ENCODE results near the gene HOTAIR. TPM values are rescaled to one million over a fixed set of nuclear protein-coding genes. Genes with fewer than 3 reads are reported as not detected.

The HOTAIR gene
- total RNA-seq, 1 donor from 2014 or later = 1.4 TPM

- peaks cover 57% of the 10 kb centered on the region for H3K27me3 Mint-ChIP-seq (ENCODE audit: unreplicated experiment)
- no peaks in the 10 kb centered on the region for H3K36me3 Mint-ChIP-seq (ENCODE audit: low read depth, unreplicated experiment)
- no peak overlapping the region for H3K4me3 Mint-ChIP-seq (ENCODE audit: unreplicated experiment)
- no peak for DNase-seq (ENCODE audit: low spot score)
- TF ChIP-seq, protein P1, sequence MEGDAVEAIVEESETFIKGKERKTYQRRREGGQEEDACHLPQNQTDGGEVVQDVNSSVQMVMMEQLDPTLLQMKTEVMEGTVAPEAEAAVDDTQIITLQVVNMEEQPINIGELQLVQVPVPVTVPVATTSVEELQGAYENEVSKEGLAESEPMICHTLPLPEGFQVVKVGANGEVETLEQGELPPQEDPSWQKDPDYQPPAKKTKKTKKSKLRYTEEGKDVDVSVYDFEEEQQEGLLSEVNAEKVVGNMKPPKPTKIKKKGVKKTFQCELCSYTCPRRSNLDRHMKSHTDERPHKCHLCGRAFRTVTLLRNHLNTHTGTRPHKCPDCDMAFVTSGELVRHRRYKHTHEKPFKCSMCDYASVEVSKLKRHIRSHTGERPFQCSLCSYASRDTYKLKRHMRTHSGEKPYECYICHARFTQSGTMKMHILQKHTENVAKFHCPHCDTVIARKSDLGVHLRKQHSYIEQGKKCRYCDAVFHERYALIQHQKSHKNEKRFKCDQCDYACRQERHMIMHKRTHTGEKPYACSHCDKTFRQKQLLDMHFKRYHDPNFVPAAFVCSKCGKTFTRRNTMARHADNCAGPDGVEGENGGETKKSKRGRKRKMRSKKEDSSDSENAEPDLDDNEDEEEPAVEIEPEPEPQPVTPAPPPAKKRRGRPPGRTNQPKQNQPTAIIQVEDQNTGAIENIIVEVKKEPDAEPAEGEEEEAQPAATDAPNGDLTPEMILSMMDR (IDR thresholded peaks at IDR 0.05; ENCODE audit: unreplicated experiment) = no peak
- no peaks in the 10 kb centered on the region for H3K9me3 Mint-ChIP-seq (ENCODE audit: unreplicated experiment)
- H3K27ac Mint-ChIP-seq (ENCODE audit: unreplicated experiment) = no peak overlapping the region
- peaks cover 38% of the 10 kb centered on the region for H3K4me1 Mint-ChIP-seq (ENCODE audit: unreplicated experiment)
Observed at GRCh38 chr12:53963005-53963404, 11.7 kb downstream of the HOTAIR start.

GRCh38 chr12:53961025-53961761 is 13.6 kb downstream of the HOTAIR start:
- peak; percentile 77 for DNase-seq (ENCODE audit: low spot score)

GRCh38 chr12:53960187-53961024 is 14.3 kb downstream of the HOTAIR start:
- H3K27me3 Mint-ChIP-seq (ENCODE audit: unreplicated experiment) = peaks cover 60% of the 10 kb centered on the region
- no peaks in the 10 kb centered on the region for H3K36me3 Mint-ChIP-seq (ENCODE audit: low read depth, unreplicated experiment)
- DNase-seq (ENCODE audit: low spot score) = no peak
- no peak overlapping the region for H3K27ac Mint-ChIP-seq (ENCODE audit: unreplicated experiment)
- H3K4me1 Mint-ChIP-seq (ENCODE audit: unreplicated experiment) = peaks cover 29% of the 10 kb centered on the region
- H3K4me3 Mint-ChIP-seq (ENCODE audit: unreplicated experiment) = peak overlapping the region; percentile 65
- H3K9me3 Mint-ChIP-seq (ENCODE audit: unreplicated experiment) = no peaks in the 10 kb centered on the region
- TF ChIP-seq, protein P1 (IDR thresholded peaks at IDR 0.05; ENCODE audit: unreplicated experiment) = no peak

More at GRCh38 chr12:53961025-53961761, 13.6 kb downstream of the HOTAIR start:
- no peaks in the 10 kb centered on the region for H3K36me3 Mint-ChIP-seq (ENCODE audit: low read depth, unreplicated experiment)
- H3K9me3 Mint-ChIP-seq (ENCODE audit: unreplicated experiment) = no peaks in the 10 kb centered on the region
- H3K4me1 Mint-ChIP-seq (ENCODE audit: unreplicated experiment) = peaks cover 32% of the 10 kb centered on the region
- no peak overlapping the region for H3K27ac Mint-ChIP-seq (ENCODE audit: unreplicated experiment)
- H3K4me3 Mint-ChIP-seq (ENCODE audit: unreplicated experiment) = no peak overlapping the region
- TF ChIP-seq, protein P1 (IDR thresholded peaks at IDR 0.05; ENCODE audit: unreplicated experiment) = no peak
- H3K27me3 Mint-ChIP-seq (ENCODE audit: unreplicated experiment) = peaks cover 62% of the 10 kb centered on the region

- no peak overlapping the region for H3K4me3 Mint-ChIP-seq (ENCODE audit: unreplicated experiment)
- H3K27ac Mint-ChIP-seq (ENCODE audit: unreplicated experiment) = no peak overlapping the region
Observed at GRCh38 chr12:53959314-53959713, 15.4 kb downstream of the HOTAIR start.

More at GRCh38 chr12:53959314-53959713, 15.4 kb downstream of the HOTAIR start:
- H3K27me3 Mint-ChIP-seq (ENCODE audit: unreplicated experiment) = peaks cover 64% of the 10 kb centered on the region
- H3K36me3 Mint-ChIP-seq (ENCODE audit: low read depth, unreplicated experiment) = no peaks in the 10 kb centered on the region
- TF ChIP-seq, protein P1 (IDR thresholded peaks at IDR 0.05; ENCODE audit: unreplicated experiment) = no peak
- DNase-seq (ENCODE audit: low spot score) = no peak
- no peaks in the 10 kb centered on the region for H3K9me3 Mint-ChIP-seq (ENCODE audit: unreplicated experiment)
- peaks cover 21% of the 10 kb centered on the region for H3K4me1 Mint-ChIP-seq (ENCODE audit: unreplicated experiment)
